GM04504 (cell line): ENCODE results near the gene GJB5.
"Not testable (repeated sequence)": the region's sequence is repeated elsewhere in the genome, so short reads cannot be mapped to it uniquely, and the experiment has no call there.

Experiments used
- DNase-seq: peaks from one replicate; pipeline ENCODE4 v3.0.0-alpha.2; 2012; ENCODE audit warnings: low read depth

The GJB5 gene

DNA sequence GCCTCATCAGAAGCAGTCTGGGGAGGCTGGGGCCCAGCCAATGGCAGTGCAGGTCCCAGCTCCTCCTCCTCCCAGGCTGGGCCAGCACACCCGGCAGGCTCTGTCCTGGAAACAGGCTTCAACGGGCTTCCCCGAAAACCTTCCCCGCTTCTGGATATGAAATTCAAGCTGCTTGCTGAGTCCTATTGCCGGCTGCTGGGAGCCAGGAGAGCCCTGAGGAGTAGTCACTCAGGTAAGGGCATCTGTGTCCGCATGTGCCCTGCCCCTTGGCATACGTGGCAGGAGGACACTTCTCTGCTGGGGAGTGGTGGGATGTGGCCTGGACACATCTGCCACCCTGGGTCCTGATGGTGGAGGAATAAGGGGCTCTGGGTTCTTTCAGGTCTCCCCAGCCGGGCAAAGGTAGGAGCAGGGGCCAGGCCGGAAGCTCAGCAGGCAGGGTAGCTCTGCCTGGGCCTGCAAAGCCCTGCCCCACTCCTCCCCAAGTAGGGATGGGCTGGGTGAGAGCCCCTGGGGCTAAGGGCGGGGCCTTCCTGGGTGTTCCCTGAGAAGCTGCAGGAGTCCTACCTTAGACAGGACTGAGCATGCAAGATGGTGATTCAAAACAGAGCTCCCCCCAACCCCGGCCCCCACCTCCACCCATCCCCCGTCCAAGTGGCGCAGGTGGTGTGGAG is at the start of gene GJB5:
Gene GJB5, plus strand, starts transcription at position 84 of the 674 bp plus-strand sequence. CDS start 2,284 bp downstream, outside the sequence.
- DNase-seq: no peak

DNA sequence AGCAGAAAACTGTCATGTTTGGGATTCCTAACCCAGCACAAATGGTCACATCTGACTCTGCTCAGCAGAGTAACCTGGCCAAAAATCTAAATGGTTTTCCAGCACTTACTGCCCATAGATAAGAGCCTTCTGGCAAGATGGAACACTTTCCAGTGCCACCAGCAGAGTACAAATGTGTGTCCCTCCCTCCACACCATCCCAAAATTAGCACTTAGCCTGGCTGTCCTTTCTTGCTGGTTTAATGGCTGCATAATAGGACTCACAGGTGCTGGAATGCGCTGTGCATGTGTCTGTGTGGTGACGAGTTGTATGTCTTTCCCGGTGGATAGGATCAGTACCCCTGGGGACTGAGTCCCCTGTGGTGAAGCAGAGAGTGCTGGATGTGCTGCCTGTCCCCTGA is 49.8 kb upstream of the GJB5 start:
- DNase-seq: no peak

DNA sequence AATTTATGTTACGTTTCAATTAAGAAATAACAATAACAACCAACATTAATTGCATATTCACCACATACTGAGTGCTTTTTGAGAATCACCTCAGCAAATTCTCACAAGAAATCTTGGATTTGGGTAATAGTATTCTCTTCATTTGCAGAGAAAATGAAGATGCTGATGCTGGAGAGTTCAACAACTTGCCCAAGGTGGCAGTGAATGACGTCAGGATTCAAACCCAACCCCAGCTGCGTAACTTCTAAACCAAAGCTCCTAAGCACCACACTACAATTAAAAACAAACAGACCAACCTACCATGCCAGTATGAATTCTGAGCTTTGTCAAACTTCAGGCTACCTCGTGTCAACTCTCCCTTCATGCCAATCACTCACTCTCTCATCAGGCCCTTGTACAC is 46.7 kb upstream of the GJB5 start:
- no peak for DNase-seq

DNA sequence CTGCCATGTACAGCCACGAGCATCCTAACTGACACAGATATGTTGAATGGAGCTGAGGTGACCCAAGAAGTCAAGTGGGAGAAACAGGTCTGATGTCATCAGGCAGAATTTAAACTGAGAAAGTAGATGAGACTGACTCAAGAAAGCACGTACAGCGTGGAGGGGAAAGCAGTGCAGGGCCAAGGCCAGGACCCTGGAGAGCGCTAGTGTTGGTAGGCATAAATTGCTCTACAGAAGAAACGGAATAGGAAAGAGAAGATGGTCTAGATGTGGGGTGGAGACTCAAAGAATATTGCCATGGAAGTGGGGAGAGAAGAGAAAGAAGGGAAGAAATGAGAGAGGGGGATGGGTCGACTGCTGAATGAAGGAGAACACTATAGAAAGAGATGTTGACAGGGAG is 45.3 kb upstream of the GJB5 start:
- no peak for DNase-seq

DNA sequence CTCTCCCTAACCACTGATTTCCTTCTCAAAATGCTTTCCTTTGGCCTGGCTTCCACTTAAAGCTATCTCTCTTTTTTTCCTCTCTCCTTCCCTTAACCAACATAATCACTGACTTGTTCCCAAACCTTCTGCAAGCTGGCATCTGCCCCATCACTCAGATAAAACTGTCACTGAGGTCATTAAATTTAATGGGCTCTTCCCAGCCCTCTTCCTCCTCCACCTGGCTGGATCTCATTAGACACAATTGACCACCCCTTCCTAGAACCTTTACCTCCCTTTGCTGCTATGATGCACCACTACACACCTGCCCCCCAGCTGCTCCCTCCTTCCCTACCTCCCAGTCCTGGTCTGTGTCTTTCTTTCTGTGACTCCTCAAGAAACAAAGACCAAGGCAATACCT is 44.0 kb upstream of the GJB5 start:
- DNase-seq: no peak

DNA sequence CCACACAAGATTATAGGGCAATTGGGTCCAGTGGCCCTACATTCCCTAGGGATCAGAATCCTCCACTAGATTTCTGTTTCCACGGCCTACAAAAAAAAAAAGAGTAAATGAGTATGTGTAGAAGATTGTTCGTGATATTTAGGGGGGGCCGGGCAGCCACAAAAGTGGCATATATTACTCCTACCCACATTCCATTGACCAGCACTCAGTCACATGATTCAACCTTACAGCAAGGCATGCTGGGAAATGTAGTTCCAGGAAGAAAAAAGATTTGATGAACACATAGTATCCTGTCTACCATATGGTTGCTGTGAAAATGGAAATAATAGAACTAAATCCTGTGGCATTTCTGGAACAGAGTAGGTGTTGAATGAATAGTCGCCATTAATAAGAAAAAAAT is 43.4 kb upstream of the GJB5 start:
- DNase-seq: no peak

DNA sequence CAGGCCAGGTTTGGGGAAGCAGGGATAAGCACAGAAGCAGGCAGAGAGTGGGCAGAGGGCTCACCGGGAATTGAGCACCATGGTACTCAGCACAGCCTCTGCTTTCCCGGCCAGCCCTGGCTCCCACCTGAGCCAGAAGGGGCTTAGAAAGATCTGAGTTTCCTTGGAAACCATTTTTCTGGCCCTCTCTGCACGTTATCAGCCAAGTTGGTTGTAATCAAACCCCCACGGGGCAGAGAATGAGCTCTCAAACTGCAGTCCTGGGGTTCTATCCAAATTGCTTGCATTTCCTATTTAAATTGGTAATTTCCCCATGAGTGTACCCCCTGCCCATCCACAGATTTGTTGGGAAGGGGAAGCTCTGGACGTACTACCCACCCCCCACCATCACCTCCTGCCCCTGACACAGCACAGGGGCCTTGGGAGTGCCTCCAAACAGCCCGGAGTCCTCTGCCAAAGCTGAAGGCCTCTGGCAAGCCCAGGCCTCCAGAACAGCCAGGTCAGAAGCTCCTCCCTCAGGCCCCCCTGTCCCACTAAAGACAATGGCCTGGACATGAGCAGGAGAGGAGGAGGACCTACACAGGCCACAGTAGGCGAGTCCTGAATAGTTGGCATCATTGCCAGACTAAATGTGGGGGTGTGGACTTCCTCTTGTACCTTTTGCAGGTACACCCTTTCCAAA is 42.7 kb upstream of the GJB5 start:
- no peak for DNase-seq

DNA sequence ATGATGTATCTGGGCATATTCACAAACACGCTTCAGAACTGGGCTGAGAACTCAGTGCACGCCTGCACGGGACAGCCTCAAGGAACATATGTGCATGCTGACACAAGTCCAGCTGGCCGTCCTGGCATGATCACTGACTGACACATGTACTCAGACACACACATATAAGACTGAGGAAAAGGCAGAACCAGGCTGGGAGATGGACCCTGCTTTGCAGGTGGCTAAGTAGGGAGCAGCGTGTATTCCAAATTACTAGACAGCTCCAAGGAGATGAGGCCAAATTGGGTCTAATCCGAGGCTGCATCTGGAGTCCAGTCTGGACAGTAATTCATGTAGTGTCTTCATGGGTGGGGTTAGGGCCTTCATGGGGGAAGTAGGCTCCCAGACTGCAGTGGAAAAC is 41.4 kb upstream of the GJB5 start:
- DNase-seq: no peak

DNA sequence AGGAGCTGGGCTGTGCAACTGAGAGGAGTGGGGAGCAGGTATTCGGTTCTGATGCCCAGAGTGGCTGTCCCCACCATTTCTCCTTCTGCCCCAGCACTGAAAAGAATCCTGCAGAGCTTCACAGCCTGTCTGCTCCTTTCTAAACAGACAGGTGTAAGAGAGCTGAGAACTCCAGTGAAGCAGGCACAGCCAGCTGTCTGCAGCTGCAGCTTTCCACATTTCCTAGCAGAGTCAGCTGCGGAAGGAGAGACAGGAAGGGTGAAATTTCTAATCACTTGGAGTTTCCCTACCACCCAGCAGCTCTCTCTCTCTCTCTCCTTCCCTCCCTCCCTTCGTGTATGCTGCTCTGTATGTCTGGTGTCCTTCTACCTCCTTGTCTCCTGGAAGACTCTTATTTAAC is 40.5 kb upstream of the GJB5 start:
- no peak for DNase-seq

DNA sequence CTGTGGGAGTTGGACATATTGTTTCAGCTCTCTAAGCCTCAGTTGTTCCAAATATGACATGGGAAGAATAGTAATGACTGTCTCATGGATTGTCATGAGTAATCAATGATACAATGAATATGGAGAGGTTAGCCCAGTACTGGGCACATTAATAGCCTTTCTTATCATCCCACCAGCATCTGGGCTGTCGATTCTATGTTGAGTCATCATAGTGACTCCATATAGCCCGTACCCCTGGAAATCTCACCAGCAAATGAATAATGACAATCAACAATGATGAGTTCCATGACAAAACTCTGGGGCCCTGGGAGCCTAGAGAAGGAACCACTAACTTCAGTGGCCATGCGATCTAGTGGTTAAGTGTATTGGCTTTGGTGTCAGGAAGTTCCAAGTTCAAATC is 39.7 kb upstream of the GJB5 start:
- no peak for DNase-seq

DNA sequence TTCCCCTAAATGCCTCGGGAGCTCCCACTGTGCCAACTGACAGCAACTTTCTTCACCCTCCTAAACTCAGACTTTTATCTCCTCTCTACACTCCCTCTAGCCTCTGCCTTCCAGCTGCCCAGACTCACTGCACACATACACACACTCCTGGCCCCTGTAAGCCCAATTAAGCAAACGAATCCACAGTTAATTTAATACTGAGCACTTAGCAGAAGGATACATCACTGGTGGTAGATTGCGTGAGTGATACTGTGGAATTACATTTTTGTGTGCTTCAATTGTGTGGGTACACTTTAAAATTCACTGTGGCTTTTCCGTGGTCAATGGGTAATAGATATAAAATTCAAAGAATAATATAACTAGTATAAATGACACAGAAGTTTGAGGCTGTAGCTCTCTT is 33.6 kb upstream of the GJB5 start:
- DNase-seq: no peak

DNA sequence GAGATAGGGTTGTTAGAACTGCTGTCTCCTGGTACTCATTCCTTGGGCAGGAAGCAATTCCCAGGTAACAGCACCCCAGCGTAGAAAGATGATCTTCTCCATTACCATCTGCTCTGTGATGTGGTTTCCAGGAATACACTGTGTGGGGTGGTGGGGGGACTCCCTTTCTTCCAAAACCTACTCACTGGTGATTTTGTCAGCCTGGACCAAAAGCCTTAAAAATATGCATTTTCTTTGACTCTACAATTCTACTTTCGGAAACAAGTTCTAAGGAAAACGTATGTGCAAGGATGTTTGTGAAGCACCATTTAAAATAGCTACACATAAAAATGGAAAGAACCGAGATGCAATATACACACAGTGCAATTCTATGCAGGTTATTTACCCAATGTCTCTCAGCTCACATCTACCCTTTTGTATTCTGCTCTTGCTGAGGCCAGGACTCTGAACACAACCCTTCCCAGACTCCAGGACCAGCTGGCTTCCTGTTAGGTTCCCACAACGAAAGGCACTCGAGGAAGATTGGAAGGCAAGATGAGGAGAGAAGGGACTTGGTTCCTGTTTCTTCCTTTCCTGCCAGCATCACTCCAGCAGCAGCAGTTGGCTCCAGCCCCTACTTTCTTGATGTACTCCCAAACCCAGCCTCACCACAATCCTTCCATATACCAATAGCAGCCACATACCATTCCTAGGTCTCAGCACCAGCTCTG is 33.0 kb upstream of the GJB5 start:
- no peak for DNase-seq

DNA sequence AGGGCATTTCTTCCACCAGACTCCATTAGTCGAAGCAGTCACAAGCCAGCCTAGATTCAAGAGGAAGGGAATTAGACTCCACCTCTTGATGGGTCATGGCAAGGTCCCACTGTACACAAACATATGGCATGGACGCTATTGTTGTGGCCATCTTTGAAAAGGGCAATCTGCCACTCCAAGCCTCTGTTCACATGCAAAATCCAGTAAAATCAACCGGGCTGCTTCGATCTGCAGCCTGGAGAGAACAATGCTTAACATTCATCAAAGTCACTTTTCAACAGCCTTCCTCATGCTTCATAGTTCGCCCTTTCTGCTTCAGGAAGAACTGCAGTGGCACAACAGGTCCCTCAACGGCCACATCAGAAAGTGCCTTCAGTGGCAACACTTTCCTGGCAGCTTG is 28.0 kb upstream of the GJB5 start:
- DNase-seq: no peak

DNA sequence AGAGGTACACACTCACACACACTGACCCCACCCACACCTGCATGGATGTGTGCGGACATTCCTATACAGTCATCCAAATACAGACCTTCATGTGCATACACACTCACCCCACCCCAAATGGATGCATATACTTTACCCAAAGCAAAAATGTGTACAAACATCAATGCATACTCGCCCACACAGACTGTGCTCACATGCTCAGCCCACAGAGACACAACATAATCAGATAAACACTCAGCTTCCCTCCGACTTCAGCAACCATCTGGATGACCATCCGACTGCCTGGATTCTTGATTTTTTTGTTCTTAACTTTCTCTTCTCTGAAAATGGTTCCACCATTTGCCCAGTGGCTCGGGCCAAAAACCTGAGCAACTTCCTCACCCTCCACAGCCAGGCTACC is 24.4 kb upstream of the GJB5 start:
- no peak for DNase-seq

DNA sequence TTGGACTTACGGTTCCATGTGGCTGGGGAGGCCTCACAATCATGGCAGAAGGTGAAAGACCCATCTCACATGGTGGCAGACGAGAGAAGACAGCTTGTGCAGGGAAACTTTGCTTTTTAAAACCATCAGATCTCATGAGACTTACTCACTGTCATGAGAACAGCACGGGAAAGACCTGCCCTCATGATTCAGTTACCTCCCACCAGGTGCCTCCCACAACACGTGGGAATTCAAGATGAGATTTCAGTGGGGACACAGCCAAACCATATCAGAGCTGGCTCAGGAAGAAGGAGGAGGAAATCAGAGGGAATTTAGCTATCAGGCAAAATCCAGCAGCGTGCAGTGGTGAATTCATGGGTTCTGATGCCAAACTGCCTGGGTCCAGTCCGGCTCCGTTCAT is 22.0 kb upstream of the GJB5 start:
- DNase-seq: not testable (repeated sequence)

DNA sequence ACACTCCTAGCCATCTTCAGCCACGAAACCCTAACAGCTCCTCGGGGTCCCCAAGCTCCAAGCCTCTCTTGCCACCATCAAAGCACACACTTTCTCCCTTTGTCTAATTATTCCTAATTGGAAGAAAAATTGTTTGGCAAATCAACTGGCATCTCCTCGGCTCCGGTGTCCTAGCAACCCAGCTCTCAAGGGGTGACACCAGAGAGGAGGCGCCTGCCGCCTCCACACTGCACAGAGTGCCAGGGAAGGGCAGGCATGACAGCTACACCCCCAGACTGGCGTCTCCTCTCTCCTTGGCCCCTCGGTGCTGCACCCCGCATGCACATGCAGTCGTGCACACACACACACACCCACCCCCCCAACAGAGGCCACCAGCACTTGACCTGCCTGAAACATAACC is 18.2 kb upstream of the GJB5 start:
- DNase-seq: no peak

DNA sequence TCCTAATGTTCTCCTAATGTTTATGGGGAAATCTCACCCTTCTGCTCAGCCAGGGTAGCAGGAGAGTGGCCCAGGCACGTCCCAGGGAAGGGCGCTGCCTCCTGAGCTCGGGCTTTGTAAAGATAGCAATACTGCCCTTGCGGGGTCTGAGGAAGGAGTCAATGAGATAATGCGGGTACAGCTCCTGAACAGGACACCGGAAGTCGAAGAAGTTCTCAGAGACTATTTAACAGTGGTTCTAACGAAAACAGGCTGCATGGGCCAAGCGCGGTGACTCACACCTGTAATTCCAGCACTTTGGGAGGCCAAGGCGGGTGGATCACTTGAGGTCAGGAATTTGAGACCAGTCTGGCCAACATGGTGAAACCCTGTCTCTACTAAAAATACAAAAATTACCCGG is 17.6 kb upstream of the GJB5 start:
- not testable (repeated sequence) for DNase-seq

DNA sequence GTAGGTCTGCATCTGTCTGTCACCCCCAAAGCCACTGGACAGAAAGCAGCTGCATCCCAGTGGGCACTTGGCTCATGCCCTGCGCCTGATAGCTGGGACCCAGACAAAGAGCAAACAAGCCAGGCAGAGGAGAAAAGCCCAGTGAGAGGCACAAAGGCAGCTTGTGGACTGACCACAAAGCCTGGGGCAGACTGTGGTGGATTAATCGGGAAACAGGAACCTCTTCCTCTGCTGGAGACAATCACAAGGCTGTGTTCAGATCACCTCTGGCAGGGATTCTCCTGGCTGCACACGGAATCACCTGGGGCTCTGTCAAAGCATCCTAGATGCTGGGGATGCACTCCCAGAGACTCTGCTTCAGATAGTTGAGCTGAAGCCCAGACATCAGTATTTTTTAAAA is 15.2 kb upstream of the GJB5 start:
- DNase-seq: no peak

DNA sequence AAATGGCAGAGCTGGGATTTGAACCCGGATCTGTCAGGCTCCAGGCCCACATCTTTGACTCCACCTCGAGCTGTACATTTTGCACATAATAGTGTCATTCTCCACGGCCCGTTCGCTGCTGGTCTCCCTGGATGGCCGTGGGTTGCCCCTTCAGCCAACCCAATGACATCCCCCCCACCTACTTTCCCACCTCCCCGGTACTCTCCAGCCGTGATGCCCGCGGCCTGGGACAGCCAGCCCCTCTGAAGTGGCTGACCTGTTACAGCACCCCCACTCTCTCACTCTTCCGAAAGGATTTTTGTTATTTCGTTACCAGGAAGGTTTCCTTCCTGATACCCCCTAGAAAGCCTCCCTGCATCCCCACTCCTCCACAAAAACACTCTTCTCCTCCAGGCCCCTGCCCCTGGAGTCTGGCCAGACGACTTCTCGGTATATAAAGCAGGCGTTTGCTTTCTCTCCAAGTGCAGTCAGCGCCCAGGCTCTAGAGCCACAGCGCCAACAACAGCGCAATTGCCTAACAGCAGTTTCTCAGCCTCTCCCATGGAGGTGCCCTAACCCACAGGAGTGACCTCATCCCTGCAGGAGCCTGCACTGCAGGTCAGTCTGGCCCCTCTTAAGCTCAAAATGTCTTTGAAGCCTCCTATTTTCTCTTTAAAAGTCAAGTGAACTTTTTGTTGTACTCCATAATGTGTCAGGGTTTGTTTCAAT is 14.5 kb upstream of the GJB5 start:
- DNase-seq: no peak

DNA sequence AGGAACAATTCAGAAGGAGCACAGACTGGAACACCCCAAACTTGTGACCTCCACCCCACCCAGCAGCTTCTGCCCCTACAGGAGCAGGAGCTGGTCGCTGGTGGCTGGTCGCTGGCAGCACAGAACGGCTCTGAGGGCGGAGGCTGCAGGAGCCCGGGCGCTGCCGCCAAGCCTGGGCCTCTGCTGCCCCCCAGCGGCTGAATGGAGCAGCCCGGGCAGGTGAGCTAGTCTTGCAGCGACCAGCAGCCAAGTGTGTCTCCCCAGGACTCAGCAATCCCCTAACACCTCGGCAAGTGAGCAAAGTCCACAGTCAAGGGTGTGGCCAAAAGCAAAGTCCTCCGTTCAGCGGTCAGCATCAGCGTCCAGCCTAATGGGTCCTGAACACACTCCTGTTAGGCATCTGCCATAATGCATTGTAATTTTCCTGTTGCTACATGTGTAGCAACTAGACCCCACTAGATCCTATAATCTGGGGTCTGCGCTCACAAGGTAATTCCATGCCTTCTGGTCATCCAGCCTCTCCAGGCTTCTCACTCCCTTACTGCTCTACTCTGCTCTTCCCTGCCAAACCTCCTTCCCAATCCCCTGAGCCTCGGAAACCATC is 12.1 kb upstream of the GJB5 start:
- DNase-seq: peak; percentile 21

DNA sequence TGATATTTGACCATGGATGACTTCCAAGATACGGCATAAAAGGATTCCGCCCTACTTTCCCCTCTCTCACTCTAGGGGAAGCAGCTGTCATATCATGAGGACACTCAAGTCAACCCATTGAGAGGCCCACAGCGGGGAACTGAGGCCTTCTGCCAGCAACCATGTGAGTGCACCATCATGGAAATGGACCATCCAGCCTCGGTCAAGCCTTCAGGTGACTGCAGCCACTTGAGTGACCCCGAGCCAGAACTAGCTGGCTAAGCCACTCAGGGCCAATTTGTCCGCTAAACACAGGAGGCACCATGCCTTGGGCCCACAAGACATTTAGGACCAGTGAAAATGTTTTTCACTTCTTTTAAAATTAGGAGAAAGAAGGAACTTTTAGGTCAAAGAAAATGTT is 11.1 kb upstream of the GJB5 start:
- no peak for DNase-seq

DNA sequence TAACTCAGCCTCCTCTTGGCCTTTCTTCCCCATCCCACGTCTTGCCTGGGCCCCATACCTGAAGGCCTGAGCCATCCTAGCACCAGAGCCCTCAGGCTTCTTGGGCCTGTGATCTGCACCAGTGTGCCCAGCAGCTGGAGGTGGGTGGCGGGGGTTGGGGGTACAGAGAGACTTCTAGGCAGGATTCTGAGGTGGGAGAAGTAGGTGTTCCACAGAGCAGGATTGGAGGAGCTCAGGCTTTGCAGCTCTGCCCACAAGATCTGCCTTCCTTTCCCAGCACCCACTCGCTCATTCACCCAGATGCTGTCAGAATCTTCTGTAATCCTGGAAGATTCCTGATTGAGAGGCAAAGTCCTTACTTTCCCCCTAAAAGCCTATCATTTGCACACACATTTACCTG is 10.0 kb upstream of the GJB5 start:
- DNase-seq: no peak
